ENCODE results near the gene GANC.

GANC gene

DNA sequence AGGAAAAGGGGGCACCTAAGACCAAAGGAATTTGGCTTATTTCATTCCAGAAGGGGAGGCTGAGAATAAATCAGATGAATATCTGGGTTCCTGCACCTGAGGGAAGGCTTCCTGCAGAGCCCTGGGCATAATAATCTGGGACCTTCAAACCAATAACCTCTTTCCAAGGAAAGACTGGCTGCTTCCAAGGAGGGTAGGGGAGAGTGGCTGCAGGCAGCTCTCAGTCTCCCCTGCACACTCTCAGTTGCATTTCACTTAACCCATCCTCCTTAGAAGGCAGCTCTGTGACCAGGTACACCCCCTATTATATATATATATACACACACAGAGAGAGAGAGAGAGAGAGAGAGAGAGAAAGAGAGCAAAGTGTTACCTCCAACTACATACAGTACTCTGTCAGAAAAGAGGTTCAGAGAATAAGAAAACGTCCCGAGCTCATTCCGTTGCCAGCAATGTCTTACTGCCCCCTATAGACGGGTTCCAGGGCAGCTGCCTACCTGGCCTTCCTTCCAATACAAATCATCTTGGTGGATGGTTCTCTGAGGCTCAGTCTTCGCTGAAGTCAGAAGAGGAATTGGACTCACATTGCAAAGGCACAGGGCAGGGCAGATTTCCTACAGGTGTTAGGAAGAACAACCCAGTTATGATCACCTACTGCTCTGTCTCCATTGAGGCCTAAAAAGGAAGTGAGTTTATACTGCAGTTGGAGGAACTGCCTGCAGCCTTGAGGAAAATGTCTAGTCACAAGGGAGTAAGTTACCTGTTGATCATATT is 112.4 kb downstream of the GANC start:
- DNase-seq = no peak

DNA sequence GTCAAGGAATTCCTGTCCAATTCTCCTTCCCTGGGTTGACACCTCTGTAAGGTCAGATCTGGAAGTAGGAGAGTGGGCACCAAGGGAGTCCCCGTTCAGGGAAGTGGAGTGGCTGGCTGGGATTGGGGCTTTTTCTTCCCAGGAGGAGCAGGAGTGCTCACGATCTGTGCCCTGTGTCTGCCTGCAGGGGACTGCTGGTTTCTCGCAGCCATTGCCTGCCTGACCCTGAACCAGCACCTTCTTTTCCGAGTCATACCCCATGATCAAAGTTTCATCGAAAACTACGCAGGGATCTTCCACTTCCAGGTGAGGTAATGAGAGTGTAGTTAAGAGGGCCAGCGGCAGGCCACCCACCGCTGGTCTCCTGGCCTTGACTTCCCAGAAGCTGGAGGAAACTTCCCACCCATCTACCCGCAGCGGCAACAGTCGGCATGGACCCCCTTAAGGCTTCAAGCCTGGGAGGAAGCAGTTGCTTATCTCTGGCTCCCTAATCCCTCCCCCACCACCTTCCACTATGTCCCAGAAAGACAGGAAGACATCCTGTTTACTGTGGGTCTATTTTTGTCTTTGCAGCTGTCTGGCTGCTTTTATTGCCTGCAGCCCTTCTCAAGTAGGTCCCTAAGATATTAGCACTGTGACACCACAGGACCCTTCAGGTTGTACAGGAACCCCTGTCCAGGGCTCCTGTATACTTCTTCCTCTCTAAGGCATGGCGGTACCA is 113.1 kb downstream of the GANC start:
- DNase-seq = no peak

DNA sequence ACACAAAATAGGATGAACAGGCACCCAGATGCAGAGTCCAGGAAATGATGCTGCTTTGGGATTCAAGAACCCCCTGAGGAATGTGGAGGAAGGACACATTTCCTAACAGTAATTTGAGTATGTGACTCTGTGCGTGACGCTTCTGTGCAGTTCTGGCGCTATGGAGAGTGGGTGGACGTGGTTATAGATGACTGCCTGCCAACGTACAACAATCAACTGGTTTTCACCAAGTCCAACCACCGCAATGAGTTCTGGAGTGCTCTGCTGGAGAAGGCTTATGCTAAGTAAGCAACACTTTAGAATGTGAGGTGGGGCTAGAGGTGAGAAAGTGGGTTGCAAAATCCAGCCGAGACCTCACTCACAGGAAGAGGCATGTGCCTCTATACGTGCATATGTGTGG is 114.6 kb downstream of the GANC start:
- DNase-seq = no peak

DNA sequence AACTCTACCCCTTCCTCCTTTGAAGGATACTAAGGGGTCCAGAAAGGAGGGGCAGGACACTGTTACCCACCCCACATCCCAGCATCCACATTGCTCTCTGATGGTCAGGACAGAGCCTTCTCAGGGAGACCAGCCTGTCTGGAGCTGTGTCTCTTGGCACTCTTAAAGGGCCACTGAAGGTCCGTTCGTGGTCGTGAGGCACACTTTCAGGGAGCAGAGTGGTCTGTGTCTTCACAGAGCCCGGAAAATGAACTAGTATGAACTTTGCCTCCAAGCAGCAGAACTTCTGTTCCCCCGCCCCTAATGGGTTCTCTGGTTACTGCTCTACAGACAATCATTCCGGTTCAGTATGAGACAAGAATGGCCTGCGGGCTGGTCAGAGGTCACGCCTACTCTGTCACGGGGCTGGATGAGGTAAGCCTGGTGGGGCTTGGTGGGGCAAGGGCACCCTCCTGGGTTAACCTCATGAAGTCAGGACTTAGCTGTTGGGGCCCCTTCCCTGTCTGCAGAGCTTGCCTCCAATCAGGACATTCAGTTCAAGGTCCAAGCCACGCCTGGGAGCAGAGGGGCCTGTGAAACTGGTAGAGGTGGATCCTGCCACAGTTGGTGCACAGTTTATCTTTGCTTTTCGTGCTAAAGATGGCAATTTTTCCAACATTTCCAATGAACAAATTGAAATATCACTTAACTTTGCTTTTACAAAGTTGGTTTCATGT is 119.5 kb downstream of the GANC start:
- no peak for DNase-seq

DNA sequence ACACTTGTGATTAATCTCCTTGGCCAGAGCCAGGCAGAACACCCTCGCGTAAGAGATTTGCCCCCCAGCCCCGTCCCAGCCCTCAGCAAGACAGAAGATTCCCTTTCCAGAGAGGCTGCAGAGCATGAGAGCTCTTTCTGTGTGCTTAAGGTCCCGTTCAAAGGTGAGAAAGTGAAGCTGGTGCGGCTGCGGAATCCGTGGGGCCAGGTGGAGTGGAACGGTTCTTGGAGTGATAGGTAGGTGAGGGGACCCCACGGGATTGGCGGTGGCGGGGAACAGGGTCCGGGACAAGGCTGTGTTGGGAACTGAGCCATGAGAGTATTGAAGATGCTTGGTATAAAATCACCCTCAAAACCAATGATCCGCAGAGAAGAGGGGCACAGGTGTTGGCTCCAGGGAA is 121.1 kb downstream of the GANC start:
- DNase-seq = no peak

DNA sequence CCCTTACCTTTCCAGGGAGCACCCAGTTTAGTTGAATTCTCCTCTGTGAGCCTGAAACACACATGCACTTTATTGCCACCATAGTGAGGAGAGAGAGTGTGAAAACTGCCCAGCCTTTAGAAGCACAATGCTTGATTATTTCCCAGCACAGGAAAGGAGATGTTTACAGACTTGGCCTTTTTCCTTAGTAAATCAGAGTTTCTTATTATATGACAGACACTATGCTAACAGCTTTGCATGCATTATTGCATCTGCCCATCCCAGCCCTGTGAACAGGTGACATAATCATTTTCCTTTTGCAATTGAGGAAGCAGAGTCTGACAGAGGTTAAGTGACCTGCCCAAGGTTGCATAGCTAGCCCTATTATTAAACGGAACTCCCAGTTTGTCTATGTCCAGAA is 122.8 kb downstream of the GANC start:
- DNase-seq = no peak

DNA sequence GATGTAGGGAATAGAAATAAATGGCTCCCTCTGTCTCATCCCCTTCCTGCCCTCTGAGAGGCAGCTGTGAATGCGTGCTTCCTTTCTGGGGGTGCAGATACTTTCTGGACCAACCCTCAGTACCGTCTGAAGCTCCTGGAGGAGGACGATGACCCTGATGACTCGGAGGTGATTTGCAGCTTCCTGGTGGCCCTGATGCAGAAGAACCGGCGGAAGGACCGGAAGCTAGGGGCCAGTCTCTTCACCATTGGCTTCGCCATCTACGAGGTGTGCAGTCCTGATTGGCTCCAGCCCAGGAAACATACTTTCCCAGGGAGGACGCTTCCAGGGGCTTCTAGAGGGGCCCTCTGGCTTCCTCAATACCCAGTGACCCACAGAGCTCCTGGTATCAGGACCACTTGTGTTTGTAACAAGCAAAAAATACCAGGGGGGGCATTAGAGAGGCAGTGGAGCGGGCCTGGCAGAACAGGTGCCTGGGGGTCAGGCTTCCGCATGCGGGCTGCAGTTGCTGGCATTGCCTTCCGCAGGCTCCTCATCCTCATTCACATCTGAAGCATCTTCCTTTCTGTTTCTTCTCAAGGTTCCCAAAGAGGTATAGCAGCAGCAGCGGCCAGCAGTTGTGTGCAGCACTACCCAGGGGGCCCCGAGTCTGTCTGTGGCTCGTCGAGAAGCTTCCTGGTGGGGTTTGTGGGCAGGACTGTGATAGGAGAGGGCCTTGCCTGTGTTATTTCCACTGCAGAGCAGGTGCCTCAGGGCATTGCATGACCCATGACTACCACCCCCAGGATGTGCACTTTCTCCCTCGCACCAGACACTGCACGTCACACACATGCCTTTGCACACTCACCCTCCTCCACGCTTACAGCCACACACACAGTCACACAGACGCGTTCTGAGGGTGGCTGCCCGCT is 128.8 kb downstream of the GANC start:
- no peak for DNase-seq

DNA sequence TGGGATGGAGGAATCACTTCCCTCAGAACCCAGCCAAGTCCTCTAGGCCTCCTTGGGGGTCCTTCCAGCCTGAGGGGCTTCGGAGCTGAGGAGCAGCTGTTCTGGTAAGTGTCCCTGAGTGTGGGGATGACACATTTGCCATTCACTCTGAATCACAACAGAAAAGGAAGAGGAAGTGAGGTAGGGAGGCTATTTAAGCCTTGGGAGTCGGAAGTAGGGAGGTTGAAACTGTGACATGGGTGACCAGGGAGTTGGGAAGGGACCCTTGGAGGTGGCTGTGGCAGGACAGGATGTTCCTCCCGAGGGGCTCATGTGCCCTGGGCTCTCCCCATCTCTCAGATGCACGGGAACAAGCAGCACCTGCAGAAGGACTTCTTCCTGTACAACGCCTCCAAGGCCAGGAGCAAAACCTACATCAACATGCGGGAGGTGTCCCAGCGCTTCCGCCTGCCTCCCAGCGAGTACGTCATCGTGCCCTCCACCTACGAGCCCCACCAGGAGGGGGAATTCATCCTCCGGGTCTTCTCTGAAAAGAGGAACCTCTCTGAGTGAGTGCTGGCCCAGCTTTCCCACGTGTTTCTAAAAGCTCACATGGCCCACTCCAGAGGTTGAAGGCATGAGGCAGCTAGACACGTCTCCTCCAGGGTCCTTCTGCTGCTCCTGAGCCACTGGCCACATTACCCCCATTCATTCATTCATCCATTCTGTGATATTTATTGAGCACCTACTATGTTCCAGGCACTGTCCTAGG is 129.6 kb downstream of the GANC start:
- DNase-seq = no peak

DNA sequence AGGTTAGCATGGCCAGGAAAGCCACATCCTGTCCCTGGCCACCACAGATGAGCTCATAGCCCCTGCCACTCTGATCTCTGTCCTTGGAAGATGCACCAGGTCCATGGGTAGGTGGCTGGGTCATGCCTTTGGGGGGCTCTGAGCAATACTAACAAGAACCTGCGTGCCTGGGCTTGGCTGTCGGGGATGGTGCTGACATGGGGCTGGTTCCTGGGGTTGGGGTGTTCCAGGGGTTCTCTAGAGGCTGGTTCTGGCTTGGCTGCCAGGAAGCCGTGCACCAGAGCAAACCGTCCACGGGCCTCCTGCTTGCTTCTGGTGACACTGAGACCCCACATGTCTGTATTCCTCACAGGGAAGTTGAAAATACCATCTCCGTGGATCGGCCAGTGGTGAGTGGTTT is 130.4 kb downstream of the GANC start:
- no peak for DNase-seq

DNA sequence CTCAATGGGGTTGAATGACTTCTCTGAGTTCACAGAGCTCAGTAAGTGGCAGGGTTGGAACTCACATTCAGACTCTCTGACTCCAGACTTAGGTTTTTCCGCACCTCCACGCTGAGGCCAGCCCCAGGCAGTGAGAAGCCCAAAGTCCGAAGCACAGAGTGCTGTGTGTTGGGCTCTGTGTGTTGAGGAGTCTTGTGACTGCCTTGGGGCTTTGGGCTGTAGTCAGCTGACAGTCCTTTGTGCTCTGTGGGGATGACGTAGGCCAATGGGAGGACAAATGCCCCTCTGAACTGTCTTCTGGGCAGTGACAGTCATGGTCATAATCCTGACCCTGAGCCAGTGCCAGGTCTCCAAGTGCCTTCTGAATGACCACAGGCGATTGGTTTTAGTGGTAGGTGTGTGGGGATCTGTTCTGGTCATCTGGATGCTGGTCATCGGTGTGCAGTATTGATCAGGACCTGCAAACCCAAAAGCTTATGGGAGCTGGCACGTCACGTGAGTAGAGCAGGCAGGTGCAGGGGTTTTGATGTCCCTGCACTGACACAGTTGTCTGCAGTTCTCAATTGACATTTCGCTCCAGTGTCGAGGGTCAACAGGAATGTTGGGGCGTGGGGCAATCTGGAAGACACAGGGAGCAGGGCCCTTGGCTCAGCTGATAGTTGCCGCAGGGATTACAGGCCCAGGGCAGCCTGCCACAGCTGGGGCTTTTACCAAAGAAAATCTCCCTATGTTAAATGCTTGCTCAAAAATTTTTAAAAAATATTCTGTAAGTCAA is 131.6 kb downstream of the GANC start:
- no peak for DNase-seq

DNA sequence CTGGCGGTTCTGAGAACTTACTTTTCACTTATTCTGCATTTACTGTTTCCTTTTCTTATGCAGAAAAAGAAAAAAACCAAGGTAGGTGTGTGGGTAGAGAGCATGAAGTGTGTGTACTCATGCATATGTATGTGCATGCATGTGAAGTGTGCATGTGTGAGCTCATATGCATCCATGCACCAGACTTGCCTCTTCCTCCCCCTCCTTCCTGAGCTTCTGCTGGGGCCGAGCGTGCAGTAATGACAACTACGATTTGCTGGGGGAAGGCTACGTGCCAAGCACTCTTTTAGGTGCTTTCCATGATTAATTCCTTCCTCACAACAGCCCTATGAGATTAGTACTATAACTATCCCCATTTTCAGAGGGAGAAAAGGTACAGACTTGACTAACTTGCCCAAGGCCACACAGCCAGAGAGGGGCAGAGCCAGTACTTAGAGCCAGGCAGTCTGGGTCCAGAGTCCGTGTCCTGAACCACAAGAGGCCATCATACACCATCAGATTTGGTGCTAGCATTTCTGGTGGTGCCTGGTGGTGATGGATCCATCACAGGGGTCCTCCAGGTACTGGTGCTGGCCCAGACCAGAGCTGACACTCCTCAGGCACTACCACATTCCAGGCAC is 133.0 kb downstream of the GANC start:
- DNase-seq = no peak
